ENCODE data around the gene OR2T33. TPM values are rescaled to one million over a fixed set of nuclear protein-coding genes. Genes with fewer than 3 reads are reported as not detected.
A peak's percentile ranks its signal among the peaks of the same experiment; 100 is the strongest.
"Not testable (repeated sequence)": the region's sequence is repeated elsewhere in the genome, so short reads cannot be mapped to it uniquely, and the experiment has no call there.

OR2T33 gene, protein sequence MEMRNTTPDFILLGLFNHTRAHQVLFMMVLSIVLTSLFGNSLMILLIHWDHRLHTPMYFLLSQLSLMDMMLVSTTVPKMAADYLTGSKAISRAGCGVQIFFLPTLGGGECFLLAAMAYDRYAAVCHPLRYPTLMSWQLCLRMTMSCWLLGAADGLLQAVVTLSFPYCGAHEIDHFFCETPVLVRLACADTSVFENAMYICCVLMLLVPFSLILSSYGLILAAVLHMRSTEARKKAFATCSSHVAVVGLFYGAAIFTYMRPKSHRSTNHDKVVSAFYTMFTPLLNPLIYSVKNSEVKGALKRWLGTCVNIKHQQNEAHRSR
- not detected in 2 replicates for total RNA-seq (2014; rRNA removed; shearing (Covaris generic))

DNA sequence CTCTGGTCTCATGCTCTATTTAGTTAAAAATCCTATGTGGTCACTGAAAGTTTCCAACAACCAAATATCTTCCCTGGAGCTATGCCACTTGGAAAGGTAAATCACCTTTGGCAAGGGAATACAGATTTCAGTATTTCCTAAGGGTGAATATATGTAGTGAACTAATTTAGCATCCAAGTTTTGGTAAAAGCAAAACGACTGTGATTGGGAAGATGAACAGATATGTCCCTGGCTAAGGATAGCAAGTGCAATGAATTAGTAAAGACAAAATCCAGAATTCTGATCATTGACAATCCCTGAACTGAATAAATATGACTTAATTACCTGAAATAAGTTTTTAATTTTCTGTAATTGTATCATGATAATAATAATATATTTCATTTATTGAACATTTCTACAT, at the start of gene OR2T33:
TSS of gene OR2T33 (minus strand) at position 101 of the 400 bp plus-strand sequence. CDS start 4,162 bp downstream, outside the sequence.
- no peak within 1 kb of the TSS for H3K4me3 ChIP-seq (ENCODE audit: insufficient read depth, low read depth, low read length)
- DNase-seq, result no peak

DNA sequence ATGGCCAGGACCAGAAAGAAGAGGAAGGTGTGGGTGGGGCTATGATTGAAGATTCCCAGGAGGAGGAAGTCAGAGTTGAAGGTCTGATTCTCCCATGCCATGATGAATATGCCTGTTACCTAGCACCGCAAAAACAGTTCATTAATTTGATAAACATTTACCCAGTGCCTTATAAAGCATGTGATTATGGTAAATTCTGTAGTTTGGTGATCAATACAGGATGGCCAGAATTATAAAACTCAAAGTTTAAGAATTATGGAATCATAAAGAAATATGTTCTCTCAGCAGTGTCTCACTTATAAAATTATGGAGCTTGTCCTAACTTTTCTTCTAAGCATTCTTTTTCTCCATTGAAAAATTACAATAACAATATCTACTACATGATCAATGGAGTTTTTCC, 46.7 kb upstream of the OR2T33 start, which contains the start of gene OR2M7:
TSS of gene OR2M7 (minus strand) at position 101 of the 400 bp plus-strand sequence. CDS start at position 101, 0 bp downstream.
- no peak within 1 kb of the TSS for H3K4me3 ChIP-seq (ENCODE audit: insufficient read depth, low read depth, low read length)
- no peaks in the 10 kb centered on the region for H3K36me3 ChIP-seq (replicated peaks; ENCODE audit: control insufficient read depth, insufficient read depth, low read length)
- no peaks in the 10 kb centered on the region for H3K27me3 ChIP-seq (ENCODE audit: control insufficient read depth, insufficient read depth, low read length)
- no peak for DNase-seq

More for the DNA sequence above, at the start of gene OR2T33:
- Histone ChIP-seq H3K36me3 (replicated peaks; ENCODE audit: control insufficient read depth, insufficient read depth, low read length) (no peaks in the 10 kb centered on the region), H3K27me3 (ENCODE audit: control insufficient read depth, insufficient read depth, low read length) (no peaks in the 10 kb centered on the region)

DNA sequence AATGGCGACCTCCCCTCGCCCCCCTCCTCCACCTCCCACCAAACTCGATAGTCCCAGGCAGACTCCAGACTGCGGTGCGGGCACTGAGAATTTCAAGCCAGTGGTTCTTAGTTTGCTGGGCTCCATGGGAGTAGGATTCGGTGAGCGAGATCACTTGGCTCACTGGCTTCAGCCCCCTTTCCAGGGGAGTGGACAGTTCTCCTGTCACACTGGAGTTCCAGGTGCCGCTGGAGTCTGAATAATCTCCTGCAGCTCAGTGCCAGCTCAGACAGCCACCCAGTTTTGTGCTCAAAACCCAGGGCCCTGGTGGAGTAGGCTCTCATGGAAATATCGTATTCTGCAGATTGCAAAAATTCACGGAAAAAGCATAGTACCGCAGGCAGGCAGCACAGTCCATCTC, 39.0 kb upstream of the OR2T33 start:
- no peak for DNase-seq
- no peak overlapping the region for H3K4me3 ChIP-seq (ENCODE audit: insufficient read depth, low read depth, low read length)

DNA sequence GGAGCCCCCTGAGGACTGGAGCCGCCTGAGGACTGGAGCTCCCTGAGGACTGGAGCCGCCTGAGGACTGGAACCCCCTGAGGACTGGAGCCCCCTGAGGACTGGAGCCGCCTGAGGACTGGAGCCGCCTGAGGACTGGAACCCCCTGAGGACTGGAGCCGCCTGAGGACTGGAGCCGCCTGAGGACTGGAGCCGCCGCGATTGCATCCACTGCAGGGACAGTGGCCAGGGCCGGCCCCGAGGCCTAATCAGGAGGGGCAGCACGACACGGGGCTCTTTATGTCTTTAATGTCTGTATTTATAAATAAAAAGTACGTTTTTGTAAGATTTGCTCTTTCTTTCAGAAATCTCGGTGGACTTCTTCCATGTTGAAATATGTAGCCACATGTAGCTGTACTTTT, 29.0 kb upstream of the OR2T33 start:
- H3K4me3 ChIP-seq (ENCODE audit: insufficient read depth, low read depth, low read length); H3K27me3 ChIP-seq (ENCODE audit: control insufficient read depth, insufficient read depth, low read length); H3K36me3 ChIP-seq (replicated peaks; ENCODE audit: control insufficient read depth, insufficient read depth, low read length); DNase-seq: not testable (repeated sequence)

More for the DNA sequence above, 39.0 kb upstream of the OR2T33 start:
- Histone ChIP-seq H3K27me3 (ENCODE audit: control insufficient read depth, insufficient read depth, low read length) (no peaks in the 10 kb centered on the region), H3K36me3 (replicated peaks; ENCODE audit: control insufficient read depth, insufficient read depth, low read length) (no peaks in the 10 kb centered on the region)

DNA sequence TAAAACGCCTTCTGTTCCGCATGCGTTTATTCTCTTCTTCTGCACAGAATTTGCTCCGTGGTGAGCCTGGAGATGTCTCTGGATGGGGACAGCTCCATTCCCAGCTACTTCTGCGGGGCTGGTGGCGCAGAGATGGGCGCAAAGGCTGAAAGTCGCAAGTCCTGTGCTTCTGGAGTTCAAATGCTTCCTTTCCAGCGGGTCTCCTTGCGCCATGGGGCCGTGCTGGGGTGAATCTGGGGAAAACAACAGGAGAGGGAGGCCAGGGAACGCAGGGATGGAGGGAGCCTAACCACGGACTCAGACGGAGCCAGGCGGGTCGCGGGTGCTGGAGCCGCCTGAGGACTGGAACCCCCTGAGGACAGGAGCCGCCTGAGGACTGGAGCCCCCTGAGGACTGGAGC, 28.3 kb upstream of the OR2T33 start:
- Histone ChIP-seq H3K27me3 (ENCODE audit: control insufficient read depth, insufficient read depth, low read length) (no peaks in the 10 kb centered on the region), H3K4me3 (ENCODE audit: insufficient read depth, low read depth, low read length) (no peak overlapping the region), H3K36me3 (replicated peaks; ENCODE audit: control insufficient read depth, insufficient read depth, low read length) (no peaks in the 10 kb centered on the region)
- no peak for DNase-seq

DNA sequence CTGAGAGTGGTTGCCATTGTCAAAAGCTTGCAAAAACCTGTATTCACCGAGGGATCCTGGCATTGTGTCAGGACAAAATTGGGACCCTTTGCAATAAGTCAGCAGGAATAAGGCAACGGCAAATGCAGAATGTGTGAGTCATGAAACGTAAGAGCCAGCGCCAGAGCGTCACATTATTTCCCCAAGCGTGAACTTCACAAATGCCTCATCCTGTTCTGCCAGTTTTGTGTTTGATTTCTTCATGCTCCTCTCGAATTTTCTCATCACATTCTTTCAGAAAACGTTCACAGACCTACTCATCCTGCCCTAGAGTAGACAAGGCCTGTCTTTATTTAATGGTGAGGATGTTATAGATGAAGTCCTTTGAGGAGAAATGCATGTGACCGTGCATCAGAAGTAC, 27.9 kb upstream of the OR2T33 start:
- not testable (repeated sequence) for DNase-seq; H3K27me3 ChIP-seq (ENCODE audit: control insufficient read depth, insufficient read depth, low read length); H3K4me3 ChIP-seq (ENCODE audit: insufficient read depth, low read depth, low read length); H3K36me3 ChIP-seq (replicated peaks; ENCODE audit: control insufficient read depth, insufficient read depth, low read length)

DNA sequence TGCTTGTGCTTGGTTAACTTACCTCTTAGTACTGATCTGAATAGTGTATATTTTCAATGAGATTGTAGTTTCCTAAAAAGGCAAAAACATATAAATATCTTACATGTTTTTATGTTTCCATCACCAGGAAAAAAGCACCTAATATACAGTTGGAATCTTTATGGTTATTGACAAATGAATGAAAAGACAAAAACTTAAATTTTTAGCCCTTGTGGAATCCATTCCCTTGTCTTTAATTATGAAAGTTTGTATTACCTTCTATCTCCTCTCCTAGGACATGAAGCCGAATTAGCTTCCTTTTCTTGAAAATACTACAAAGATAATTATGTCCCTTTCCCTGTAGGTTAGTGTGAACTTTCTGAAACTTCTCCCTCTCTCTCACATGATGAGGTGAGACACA, 25.5 kb upstream of the OR2T33 start, which contains the start of gene OR2T12:
TSS of gene OR2T12 (minus strand) at position 101 of the 400 bp plus-strand sequence. CDS start 7,846 bp downstream, outside the sequence.
- Histone ChIP-seq H3K4me3 (ENCODE audit: insufficient read depth, low read depth, low read length) (no peak within 1 kb of the TSS), H3K27me3 (ENCODE audit: control insufficient read depth, insufficient read depth, low read length) (no peaks in the 10 kb centered on the region), H3K36me3 (replicated peaks; ENCODE audit: control insufficient read depth, insufficient read depth, low read length) (no peaks in the 10 kb centered on the region)
- no peak for DNase-seq

DNA sequence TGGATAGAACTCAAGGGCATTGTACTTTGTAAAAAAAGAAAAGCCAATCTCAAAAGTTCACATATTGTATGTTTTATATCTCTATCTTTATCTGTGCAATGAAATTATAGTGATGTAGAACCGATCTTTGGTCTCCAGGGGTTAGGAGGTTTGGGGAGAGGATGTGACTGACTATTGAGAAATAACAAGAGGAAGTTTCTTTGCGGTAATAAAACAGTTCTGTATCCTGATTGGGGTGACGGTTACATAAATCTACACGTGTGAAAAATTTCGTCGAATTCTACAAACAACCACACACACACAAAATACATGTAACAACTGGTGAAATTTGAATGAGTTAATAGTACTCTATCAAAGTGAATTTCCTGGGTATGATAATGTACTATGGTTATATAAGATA, 10.6 kb upstream of the OR2T33 start:
- H3K4me3 ChIP-seq (ENCODE audit: insufficient read depth, low read depth, low read length), result no peak overlapping the region
- H3K27me3 ChIP-seq (ENCODE audit: control insufficient read depth, insufficient read depth, low read length), result no peaks in the 10 kb centered on the region
- DNase-seq, result no peak
- H3K36me3 ChIP-seq (replicated peaks; ENCODE audit: control insufficient read depth, insufficient read depth, low read length), result no peaks in the 10 kb centered on the region

DNA sequence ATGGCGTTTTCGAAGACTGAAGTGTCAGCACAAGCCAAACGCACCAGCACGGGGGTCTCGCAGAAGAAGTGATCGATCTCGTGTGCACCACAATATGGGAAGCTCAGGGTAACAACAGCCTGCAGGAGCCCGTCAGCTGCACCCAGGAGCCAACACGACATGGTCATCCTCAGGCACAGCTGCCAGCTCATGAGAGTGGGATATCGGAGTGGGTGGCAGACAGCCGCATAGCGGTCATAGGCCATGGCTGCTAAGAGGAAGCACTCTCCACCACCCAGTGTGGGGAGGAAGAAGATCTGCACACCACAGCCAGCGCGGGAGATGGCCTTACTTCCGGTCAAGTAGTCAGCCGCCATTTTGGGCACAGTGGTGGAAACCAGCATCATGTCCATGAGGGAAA, 4.6 kb downstream of the OR2T33 start:
- not testable (repeated sequence) for H3K36me3 ChIP-seq (replicated peaks; ENCODE audit: control insufficient read depth, insufficient read depth, low read length); H3K4me3 ChIP-seq (ENCODE audit: insufficient read depth, low read depth, low read length); DNase-seq; H3K27me3 ChIP-seq (ENCODE audit: control insufficient read depth, insufficient read depth, low read length)

DNA sequence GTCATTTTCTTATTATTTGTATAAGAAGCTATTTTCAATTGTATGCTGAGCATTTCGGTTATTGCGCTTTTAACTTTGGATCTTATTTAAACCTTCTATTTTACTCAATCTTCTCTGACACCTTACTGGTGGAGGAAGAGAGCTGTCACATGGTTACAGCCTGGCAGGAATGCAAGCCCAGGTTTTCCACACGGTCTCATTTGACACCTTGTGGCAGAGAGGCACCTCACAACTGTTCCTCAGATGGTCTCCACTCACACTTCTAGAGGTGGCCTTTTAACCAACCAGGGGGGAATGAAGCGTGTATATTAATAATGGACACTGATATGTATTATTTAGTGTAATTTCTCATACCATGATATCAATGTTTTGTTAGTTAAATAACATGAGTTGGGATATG, 9.6 kb downstream of the OR2T33 start:
- Histone ChIP-seq H3K27me3 (ENCODE audit: control insufficient read depth, insufficient read depth, low read length) (no peaks in the 10 kb centered on the region), H3K4me3 (ENCODE audit: insufficient read depth, low read depth, low read length) (no peak overlapping the region), H3K36me3 (replicated peaks; ENCODE audit: control insufficient read depth, insufficient read depth, low read length) (no peaks in the 10 kb centered on the region)
- DNase-seq, result no peak

DNA sequence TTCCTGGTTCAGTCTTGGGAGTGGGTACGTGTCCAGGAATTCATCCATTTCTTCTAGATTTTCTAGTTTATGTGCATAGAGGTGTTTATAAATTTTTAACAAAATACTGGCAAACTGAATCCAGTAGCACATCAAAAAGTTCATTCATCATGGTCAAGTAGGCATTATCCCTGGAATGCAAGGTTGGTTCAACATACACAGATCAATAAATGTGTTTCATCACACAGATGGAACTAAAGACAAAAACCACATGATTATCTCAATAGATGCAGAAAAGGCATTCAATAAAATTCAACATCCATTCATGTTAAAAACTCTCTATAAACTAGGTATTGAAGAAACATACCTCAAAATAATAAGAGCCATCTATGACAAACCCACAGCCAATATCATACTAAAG, 18.5 kb downstream of the OR2T33 start:
- not testable (repeated sequence) for H3K27me3 ChIP-seq (ENCODE audit: control insufficient read depth, insufficient read depth, low read length); DNase-seq; H3K36me3 ChIP-seq (replicated peaks; ENCODE audit: control insufficient read depth, insufficient read depth, low read length); H3K4me3 ChIP-seq (ENCODE audit: insufficient read depth, low read depth, low read length)

DNA sequence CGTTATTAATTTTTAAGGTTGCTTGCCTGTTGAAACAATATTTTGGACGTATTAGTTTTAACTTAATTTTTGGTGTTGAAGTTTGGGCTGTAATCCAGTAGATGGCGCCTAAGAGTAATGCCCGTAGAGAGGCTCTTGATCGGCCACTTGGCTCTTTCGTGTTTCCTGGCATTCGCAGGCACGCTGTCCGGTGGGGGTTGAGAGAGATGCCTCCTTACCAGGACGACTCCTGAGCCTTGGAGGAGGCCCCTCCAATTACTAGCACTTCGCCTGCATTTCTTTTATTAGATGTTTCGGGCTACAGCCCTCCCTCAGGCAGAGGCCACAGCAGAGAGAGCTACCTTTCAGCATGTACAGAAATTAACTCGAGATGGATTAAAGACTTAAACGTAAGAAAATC, 34.6 kb downstream of the OR2T33 start:
- no peaks in the 10 kb centered on the region for H3K36me3 ChIP-seq (replicated peaks; ENCODE audit: control insufficient read depth, insufficient read depth, low read length)
- H3K27me3 ChIP-seq (ENCODE audit: control insufficient read depth, insufficient read depth, low read length), result no peaks in the 10 kb centered on the region
- peak; percentile 24 for DNase-seq
- H3K4me3 ChIP-seq (ENCODE audit: insufficient read depth, low read depth, low read length), result no peak overlapping the region

DNA sequence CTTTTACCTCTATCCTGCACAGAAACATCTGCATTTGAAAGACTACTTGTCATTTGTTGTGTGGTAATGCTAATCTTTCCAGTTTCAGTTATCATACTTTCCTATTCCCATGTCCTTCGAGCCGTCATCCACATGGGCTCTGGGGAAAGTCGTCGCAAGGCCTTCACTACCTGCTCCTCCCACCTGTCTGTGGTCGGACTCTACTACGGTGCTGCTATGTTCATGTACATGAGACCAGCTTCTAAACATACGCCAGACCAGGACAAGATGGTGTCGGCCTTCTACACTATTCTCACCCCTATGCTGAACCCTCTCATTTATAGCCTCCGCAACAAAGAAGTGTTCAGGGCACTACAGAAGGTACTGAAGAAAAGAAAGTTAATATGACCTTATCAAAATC, 38.3 kb downstream of the OR2T33 start:
- Histone ChIP-seq H3K36me3 (replicated peaks; ENCODE audit: control insufficient read depth, insufficient read depth, low read length) (no peaks in the 10 kb centered on the region), H3K27me3 (ENCODE audit: control insufficient read depth, insufficient read depth, low read length) (no peaks in the 10 kb centered on the region), H3K4me3 (ENCODE audit: insufficient read depth, low read depth, low read length) (no peak overlapping the region)
- DNase-seq, result no peak

DNA sequence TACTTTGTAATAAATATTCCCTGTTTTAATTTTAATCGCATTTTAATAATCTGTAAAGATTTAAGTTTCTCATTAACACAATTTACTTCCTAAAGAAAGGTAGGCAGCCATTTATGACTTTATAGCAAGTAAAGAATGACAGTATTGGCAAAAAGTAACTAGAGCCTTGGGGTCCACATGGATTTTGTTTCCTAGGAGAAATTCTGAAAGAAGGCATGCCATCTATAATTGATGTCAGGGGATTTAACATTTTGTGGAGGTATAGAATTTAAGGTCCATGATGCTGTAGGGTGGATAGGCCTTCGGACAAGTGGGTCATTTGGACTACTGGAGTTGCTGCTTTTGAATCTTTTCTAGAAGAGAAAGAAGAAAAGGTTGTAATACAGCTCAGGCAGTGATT, 46.7 kb downstream of the OR2T33 start, which contains the start of gene OR2M4:
TSS of gene OR2M4 (plus strand) at position 301 of the 400 bp plus-strand sequence. CDS start 7,512 bp downstream, outside the sequence.
- no peak within 1 kb of the TSS for H3K4me3 ChIP-seq (ENCODE audit: insufficient read depth, low read depth, low read length)

DNA sequence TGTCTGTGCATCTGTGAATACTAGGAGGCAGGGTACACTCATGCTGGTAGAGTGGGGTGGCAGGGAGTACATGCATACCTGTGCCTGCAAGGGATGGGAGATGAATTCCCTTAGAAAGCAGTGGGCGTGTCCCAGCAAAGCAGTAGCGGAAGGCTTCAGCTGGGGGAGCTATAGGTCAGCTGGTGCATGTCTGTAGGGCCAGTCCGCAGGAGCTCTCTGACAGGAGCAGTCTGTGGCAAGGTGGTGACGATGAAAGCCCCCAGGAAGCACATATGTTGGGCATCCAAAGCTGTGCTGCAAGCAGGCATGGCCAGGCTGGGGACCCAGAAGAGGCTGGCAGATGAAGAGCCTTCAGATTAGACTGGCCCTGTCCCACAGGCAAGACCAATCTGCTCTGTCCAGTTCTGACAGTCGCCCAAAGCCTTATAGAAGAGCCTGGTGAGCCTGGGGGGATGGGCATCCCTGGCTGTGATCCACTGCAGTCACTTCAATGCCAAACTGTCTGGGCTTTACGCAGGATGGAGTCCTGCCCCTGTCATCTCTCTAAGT, 48.3 kb downstream of the OR2T33 start:
- Histone ChIP-seq H3K27me3 (ENCODE audit: control insufficient read depth, insufficient read depth, low read length) (no peaks in the 10 kb centered on the region), H3K4me3 (ENCODE audit: insufficient read depth, low read depth, low read length) (no peak overlapping the region), H3K36me3 (replicated peaks; ENCODE audit: control insufficient read depth, insufficient read depth, low read length) (no peaks in the 10 kb centered on the region)
- no peak for DNase-seq

More for the DNA sequence above, 46.7 kb downstream of the OR2T33 start, which contains the start of gene OR2M4:
- H3K36me3 ChIP-seq (replicated peaks; ENCODE audit: control insufficient read depth, insufficient read depth, low read length), result no peaks in the 10 kb centered on the region
- no peaks in the 10 kb centered on the region for H3K27me3 ChIP-seq (ENCODE audit: control insufficient read depth, insufficient read depth, low read length)
- no peak for DNase-seq

Data from H7 (cell line).